ENCODE measurements around the gene MLN.

GRCh38 chr6:33834401-33835392 is 30.9 kb upstream of the MLN start:
- TF ChIP-seq ZNF274 (IDR thresholded peaks at IDR 0.05; ENCODE audit: low read depth, low read length) (no peak), SUZ12 (IDR thresholded peaks at IDR 0.05; ENCODE audit: extremely low read depth, insufficient read depth, insufficient read length) (no peak)
